GM18867 (cell line): ENCODE measurements around the gene DICER1.

Experiments used
- ATAC-seq: cut with Tn5 transposase; IDR thresholded peaks from one replicate; pipeline ENCODE4 v1.9.1; 2021; ENCODE audit warnings: mild to moderate bottlenecking, moderate library complexity; ENCODE audit not compliant: unreplicated experiment

DICER1 gene

GRCh38 chr14:95063391-95063790 lies 93.9 kb downstream of the DICER1 start:
- no peak for ATAC-seq

- ATAC-seq = no peak
These were observed 94.4 kb downstream of the DICER1 start for GRCh38 chr14:95062946-95063345.

GRCh38 chr14:95062220-95062619 lies 95.1 kb downstream of the DICER1 start:
- no peak for ATAC-seq

- no peak for ATAC-seq
These were observed 95.8 kb downstream of the DICER1 start for GRCh38 chr14:95061317-95062093.

GRCh38 chr14:95059126-95059525 lies 98.2 kb downstream of the DICER1 start:
- ATAC-seq = no peak

GRCh38 chr14:95058491-95058890 lies 98.8 kb downstream of the DICER1 start:
- ATAC-seq = no peak

GRCh38 chr14:95057851-95058250 lies 99.5 kb downstream of the DICER1 start:
- no peak for ATAC-seq

- ATAC-seq = no peak
These were observed 100.2 kb downstream of the DICER1 start for GRCh38 chr14:95057147-95057546.

- ATAC-seq = no peak
These were observed 100.9 kb downstream of the DICER1 start for GRCh38 chr14:95056476-95056875.

GRCh38 chr14:95055318-95055717 lies 102.0 kb downstream of the DICER1 start:
- no peak for ATAC-seq

GRCh38 chr14:95054346-95055280 lies 102.7 kb downstream of the DICER1 start:
- ATAC-seq = no peak

- ATAC-seq = no peak
These were observed 105.2 kb downstream of the DICER1 start for GRCh38 chr14:95052016-95052585.

- no peak for ATAC-seq
These were observed 107.4 kb downstream of the DICER1 start for GRCh38 chr14:95049952-95050351.

- no peak for ATAC-seq
These were observed 108.5 kb downstream of the DICER1 start for GRCh38 chr14:95048771-95049312.

- ATAC-seq = no peak
These were observed 109.6 kb downstream of the DICER1 start for GRCh38 chr14:95047754-95048153.

GRCh38 chr14:95046711-95047681 lies 110.3 kb downstream of the DICER1 start:
- ATAC-seq = no peak

- no peak for ATAC-seq
These were observed 111.4 kb downstream of the DICER1 start for GRCh38 chr14:95045836-95046430.

GRCh38 chr14:95045106-95045701 lies 112.1 kb downstream of the DICER1 start:
- ATAC-seq = no peak

GRCh38 chr14:95044463-95045105 lies 112.7 kb downstream of the DICER1 start:
- ATAC-seq = no peak
